ENCODE results near the gene ACSM5.

GRCh38 chr16:20377181-20377580, 32.2 kb upstream of the ACSM5 start:
- no peak for TF ChIP-seq CTCF (IDR thresholded peaks at IDR 0.05 in 8 of 11, conservative IDR thresholded peaks at IDR 0.05 in 3 of 11)
- TF ChIP-seq POLR2A (IDR thresholded peaks at IDR 0.05): no peak
